ACC112 (cell line): Measurements from ENCODE around the gene MGA.
A peak's percentile ranks its signal among the peaks of the same experiment; 100 is the strongest.

Experiments used
- H2AFZ ChIP-seq: fragments of 200-600 bp; sonication (generic); one replicate; pipeline ENCODE4 v1.6.0; 2017; ENCODE audit warnings: antibody characterized with exemption, low read length; ENCODE audit not compliant: unreplicated experiment
- H3K27ac ChIP-seq: fragments of 200-600 bp; sonication (generic); 2 replicates; pipeline ENCODE4 v1.5.1; 2014; ENCODE audit warnings: low read depth, mild to moderate bottlenecking, antibody characterized with exemption, low read length, moderate library complexity
- H3K27me3 ChIP-seq: fragments of 200-600 bp; sonication (generic); 2 replicates; pipeline ENCODE4 v1.6.1; 2014; ENCODE audit warnings: mild to moderate bottlenecking, antibody characterized with exemption, low read length, moderate library complexity, mixed read lengths; ENCODE audit not compliant: insufficient read depth
- H3K36me3 ChIP-seq: fragments of 200-600 bp; sonication (generic); 2 replicates; pipeline ENCODE4 v1.6.1; 2016; ENCODE audit warnings: mild to moderate bottlenecking, antibody characterized with exemption, low read length, moderate library complexity, mixed read lengths; ENCODE audit not compliant: insufficient read depth
- H3K4me1 ChIP-seq: fragments of 200-600 bp; sonication (generic); one replicate; pipeline ENCODE4 v1.6.1; 2016; ENCODE audit warnings: low read length, mixed read lengths; ENCODE audit not compliant: insufficient read depth, unreplicated experiment, control insufficient read depth
- H3K4me3 ChIP-seq: fragments of 200-600 bp; sonication (generic); 2 replicates; pipeline ENCODE4 v1.5.1; 2014; ENCODE audit warnings: mild to moderate bottlenecking, low read depth, low read length
- H3K79me2 ChIP-seq: fragments of 200-600 bp; sonication (generic); one replicate; pipeline ENCODE4 v1.6.0; 2016; ENCODE audit warnings: low read length; ENCODE audit not compliant: control insufficient read depth, unreplicated experiment, insufficient read depth

Gene MGA

DNA sequence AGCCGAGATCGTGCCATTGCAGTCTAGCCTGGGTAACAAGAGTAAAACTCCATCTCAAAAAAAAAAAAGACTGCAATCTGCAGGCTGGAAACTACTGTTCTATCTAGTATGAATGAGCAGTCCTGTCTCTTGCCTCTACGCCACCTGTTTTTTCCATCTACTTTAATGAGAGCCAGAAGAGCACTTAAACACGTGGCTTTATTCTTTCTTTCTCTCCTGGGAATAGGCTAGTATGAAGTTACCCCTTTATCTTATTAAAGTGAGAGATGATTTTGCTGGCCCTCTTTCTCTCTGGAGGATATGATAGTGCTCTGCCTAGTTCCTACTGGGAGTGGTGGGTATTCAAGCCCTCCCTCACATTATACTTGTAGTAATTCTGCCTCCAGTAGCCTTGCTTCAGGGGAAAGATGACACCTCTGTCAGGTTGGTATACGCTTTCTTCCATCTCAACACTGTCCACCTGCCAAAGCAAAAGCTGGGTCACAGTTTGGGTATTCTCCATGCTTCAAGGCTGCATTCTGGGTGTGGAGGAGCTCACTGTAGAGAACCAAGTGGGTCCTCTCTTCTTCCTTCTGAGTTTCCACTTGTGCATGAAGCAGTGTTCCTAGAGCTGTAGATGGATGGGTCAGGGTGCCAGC, 131.9 kb downstream of the MGA start:
- Histone ChIP-seq H3K36me3 (no peaks in the 10 kb centered on the region), H3K27ac (peak overlapping the region; percentile 97), H3K79me2 (peaks cover 40% of the 10 kb centered on the region), H3K4me3 (no peak overlapping the region), H2AFZ (no peak overlapping the region), H3K27me3 (no peaks in the 10 kb centered on the region), H3K4me1 (peaks cover 57% of the 10 kb centered on the region)

DNA sequence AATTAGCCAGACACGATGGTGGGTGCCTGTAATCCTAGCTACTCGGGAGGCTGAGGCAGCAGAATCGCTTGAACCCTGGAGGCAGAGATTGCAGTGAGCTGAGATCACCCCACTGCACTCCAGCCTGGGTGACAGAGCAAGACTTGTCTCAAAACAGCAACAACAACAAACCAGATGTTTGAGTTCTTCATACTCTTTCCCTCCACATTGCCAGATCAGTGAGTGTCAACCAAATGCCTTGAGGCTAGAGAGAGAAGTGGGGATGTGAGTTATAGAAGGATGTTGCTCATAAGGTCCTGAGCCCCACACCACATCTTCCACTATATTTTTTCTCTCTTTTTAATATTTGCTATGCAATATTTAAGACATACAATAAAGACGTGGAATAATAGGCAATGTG, 133.9 kb downstream of the MGA start:
- Histone ChIP-seq H3K4me1 (peaks cover 62% of the 10 kb centered on the region), H3K4me3 (no peak overlapping the region), H3K79me2 (peaks cover 43% of the 10 kb centered on the region), H3K27me3 (no peaks in the 10 kb centered on the region), H3K27ac (no peak overlapping the region), H3K36me3 (no peaks in the 10 kb centered on the region), H2AFZ (no peak overlapping the region)

DNA sequence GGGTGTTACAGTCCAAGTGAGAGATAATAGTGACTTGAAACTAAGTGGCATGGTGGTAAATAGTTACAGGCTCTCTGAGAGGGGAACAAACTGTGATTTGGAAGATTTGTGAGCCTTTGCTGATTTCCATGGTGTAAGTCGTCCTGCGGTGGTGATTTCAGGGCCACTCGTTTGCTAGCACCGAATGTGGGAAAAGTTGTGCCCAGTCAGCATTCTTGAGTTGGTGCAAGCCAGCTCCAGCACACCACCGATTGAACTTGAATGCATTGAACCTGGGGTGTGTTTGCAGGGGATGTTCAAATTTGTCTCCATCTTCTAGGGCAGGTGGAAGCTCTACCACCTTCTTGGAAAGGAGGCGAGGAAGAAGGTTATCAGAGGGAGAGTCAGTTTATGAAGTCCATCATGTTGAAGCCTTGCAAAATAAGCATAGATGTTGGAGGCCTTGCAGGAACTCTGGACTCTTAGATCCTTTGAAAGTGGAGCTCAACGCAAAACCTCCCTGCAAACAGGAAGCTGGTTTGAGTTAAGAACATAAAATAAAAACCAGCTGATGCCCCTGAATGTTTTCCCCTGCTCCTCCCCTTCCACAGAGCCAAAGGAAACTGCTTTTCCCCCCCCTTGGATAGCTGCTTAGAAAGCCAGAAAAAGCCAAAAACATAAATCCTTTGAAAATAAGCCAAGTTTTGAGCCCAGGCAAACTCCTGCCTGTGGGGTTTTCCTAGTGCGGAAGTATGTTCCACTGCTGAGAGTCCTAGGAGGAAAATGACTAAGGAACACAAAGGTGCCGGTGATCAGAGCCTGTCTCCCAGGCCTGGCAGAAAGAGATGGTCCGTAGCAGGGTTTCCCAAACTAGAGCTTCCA, 136.0 kb downstream of the MGA start:
- no peaks in the 10 kb centered on the region for H3K27me3 ChIP-seq
- H3K4me3 ChIP-seq = peak overlapping the region; percentile 35; the same call in 1 of the 2 replicates
- no peak overlapping the region for H2AFZ ChIP-seq
- peaks cover 49% of the 10 kb centered on the region for H3K4me1 ChIP-seq
- H3K27ac ChIP-seq = peak overlapping the region; percentile 63
- peaks cover 32% of the 10 kb centered on the region for H3K79me2 ChIP-seq
- peaks cover 8% of the 10 kb centered on the region; the same call in 1 of the 2 replicates for H3K36me3 ChIP-seq

DNA sequence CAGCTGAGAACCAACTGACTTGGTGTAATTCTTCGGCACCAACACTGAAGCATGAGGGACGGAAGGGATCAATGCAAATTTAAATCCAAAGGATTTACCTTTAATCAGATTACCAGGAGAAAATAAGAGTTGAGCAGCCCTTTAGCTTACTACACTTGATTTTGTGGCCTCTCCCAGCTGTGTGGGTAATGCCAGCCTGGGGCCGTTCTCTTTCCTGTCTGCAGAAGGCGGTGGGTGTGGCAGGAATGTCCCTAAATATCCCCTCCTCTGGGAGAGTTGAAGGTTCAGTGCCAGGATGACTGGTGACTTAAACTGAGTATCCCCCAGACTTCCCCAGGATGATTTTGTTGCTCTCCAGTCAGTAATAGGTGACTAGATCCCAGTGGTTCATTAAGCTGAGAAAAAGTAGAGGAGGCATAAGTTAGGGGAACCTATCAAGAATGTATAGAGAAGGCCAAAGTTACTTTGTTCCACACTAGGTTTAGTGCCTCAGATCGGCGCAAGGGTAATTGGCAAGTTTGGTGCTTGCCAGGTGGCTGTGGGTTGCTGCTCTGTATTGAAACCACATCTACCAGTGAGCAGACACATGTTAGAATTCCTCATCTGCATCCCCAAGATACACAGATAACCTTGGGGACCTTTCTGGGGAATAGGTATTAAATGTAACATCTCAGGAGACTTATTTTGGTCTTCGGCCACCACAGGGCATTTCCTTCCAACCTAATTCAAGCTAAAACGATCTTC, 137.2 kb downstream of the MGA start:
- Histone ChIP-seq H3K36me3 (peaks cover 8% of the 10 kb centered on the region; the same call in 1 of the 2 replicates), H3K27me3 (no peaks in the 10 kb centered on the region), H3K79me2 (peaks cover 20% of the 10 kb centered on the region), H2AFZ (no peak overlapping the region), H3K4me3 (peak overlapping the region; percentile 35; the same call in 1 of the 2 replicates), H3K4me1 (peaks cover 43% of the 10 kb centered on the region), H3K27ac (peak overlapping the region; percentile 63)

DNA sequence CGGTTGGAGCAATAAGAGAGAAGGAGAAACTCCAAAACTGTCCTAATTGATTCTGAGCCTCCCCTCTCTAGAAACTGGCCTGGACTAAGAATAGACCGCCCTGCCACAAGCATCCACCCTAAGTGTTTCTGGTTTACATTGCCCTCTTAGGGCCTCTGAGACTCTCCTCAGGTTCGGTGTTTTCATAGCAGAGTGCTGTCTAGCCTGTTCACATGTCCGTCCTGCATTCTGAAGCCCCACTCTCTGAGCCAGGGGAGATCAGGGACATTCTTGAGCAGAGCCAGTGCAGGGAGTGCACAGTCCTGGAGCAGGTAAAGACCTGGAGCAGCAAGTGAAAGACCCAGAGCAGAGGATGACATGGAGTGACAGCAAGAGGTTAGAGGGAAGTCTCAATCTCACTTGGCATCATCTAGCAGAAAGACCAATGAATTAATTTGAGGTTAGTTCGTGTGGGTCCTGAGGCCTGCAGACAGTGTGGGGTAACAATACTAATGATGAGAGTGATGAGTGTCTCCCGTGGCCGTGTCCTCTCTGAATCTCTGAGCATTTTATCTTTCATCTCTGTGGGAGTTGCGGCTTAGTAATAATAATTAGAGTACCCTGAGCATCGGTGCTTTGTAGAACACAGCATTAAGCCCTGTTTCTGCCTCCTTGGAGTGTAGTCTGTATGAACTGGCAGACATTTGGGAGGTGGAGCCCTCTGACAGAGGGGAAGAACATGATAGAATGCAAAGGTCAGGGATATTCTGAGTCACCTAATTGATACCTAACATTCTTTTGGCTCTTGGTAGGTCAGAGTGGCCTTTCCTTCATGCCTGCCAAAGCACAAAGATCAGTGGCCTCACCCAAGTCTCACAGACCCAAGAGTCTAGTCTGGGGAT, 138.6 kb downstream of the MGA start:
- Histone ChIP-seq H2AFZ (no peak overlapping the region), H3K4me1 (peaks cover 43% of the 10 kb centered on the region), H3K36me3 (peaks cover 8% of the 10 kb centered on the region; the same call in 1 of the 2 replicates), H3K79me2 (peaks cover 15% of the 10 kb centered on the region), H3K27ac (no peak overlapping the region), H3K27me3 (no peaks in the 10 kb centered on the region), H3K4me3 (no peak overlapping the region)

DNA sequence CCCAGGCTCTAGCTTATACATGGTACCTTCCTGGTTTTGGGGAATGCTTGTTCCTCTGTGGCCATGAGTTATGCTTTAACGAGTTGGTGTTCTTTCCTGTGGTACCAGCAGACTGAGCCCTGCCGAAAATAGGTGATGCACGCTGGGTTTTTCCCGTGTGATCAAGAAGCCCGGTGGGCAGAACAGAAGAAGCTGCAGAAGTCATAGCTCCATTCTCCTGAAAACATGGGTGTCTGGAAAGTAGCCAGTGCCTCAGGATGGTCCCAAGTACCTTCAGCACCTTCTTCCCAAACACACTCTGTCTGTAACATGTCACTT, 139.2 kb downstream of the MGA start:
- no peak overlapping the region for H2AFZ ChIP-seq

DNA sequence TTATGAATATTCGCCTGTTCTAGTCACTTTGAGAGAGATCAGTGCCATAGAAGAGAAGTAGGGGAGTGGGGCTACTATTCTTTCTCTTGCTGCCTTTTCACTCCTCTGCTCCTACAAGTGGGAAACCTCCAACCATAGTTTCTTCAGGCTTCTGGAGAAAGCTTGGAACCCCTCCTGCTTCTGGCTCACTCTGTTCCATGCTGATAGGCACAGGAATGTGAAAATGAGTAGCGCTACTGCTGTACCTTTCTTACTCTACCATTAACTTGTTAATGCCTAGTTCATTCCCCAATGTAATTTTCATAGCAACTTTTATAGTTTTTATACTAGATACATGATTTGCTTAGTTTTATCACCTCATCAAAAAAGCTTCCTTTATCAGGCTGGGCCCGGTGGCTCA, 141.0 kb downstream of the MGA start:
- H3K27ac ChIP-seq = no peak overlapping the region
- H3K27me3 ChIP-seq = no peaks in the 10 kb centered on the region
- H3K36me3 ChIP-seq = peaks cover 8% of the 10 kb centered on the region; the same call in 1 of the 2 replicates
- H3K79me2 ChIP-seq = peaks cover 13% of the 10 kb centered on the region
- no peak overlapping the region for H2AFZ ChIP-seq
- H3K4me3 ChIP-seq = no peak overlapping the region
- H3K4me1 ChIP-seq = peaks cover 38% of the 10 kb centered on the region

More for the DNA sequence above, 139.2 kb downstream of the MGA start:
- H3K27me3 ChIP-seq = no peaks in the 10 kb centered on the region
- H3K27ac ChIP-seq = no peak overlapping the region
- H3K79me2 ChIP-seq = peaks cover 15% of the 10 kb centered on the region
- H3K4me3 ChIP-seq = no peak overlapping the region
- peaks cover 43% of the 10 kb centered on the region for H3K4me1 ChIP-seq
- peaks cover 8% of the 10 kb centered on the region; the same call in 1 of the 2 replicates for H3K36me3 ChIP-seq

DNA sequence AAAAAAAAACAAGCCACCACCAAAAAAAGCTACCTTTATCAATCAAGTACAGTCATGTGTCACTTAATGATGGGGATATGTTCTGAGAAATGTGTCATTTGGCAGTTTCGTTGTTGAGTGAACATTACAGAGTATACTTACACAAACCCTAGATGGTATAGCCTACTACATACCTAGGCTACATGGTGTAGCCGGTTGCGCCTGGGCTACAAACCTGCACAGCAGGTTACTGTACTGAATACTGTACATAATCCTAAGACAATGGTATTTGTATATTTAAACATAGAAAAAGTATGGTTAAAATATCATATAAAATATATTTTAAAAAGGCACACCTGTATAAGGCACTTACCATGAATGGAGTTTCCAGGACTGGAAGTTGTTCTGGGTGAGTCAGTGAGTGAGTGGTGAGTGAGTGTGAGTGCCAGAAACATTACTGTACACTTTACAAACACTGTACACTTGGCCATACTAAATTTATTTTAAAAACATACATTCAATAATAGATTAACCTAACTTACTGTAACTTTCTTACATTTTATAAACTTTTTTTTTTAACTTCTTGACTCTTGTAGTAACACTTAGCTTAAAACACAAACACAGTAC, 141.7 kb downstream of the MGA start:
- Histone ChIP-seq H3K27ac (peak overlapping the region; percentile 31; the same call in 1 of the 2 replicates), H3K4me1 (peaks cover 30% of the 10 kb centered on the region), H2AFZ (no peak overlapping the region), H3K27me3 (no peaks in the 10 kb centered on the region), H3K79me2 (peaks cover 11% of the 10 kb centered on the region), H3K36me3 (peaks cover 8% of the 10 kb centered on the region; the same call in 1 of the 2 replicates), H3K4me3 (no peak overlapping the region)

DNA sequence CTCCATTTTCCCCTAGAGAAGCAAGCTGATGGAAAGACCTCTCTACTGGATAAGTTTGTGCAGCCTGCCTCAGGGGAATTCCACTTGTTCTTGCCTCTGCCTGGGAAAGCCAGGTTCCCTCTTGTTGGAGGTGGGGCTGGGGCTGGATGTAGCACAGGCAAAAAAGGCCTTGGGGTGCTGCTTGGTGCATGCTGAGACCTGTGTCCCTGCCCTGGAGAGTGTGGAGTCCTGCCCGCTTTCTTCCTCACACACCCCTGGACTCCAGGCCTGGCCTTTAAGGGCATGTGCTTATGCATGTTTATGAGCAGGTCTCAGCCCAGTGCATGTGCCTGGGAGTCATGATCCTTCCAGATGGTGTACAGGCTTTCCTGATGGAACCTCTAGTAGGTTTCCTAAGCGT, 144.2 kb downstream of the MGA start:
- H3K27ac ChIP-seq = no peak overlapping the region
- peaks cover 3% of the 10 kb centered on the region for H3K79me2 ChIP-seq
- H3K36me3 ChIP-seq = peaks cover 8% of the 10 kb centered on the region; the same call in 1 of the 2 replicates
- peaks cover 19% of the 10 kb centered on the region for H3K4me1 ChIP-seq
- no peak overlapping the region for H3K4me3 ChIP-seq
- H3K27me3 ChIP-seq = no peaks in the 10 kb centered on the region
- no peak overlapping the region for H2AFZ ChIP-seq
